Posterior vena cava (tissue), 2 donors: ENCODE results near the gene CDK15. TPM values are rescaled to one million over a fixed set of nuclear protein-coding genes. Genes with fewer than 3 reads are reported as not detected.

ENCODE experiments used
- DNase-seq: peaks from one replicate; pipeline ENCODE4 v3.0.0-alpha.2; 2020; ENCODE audit warnings: low spot score
- intact Hi-C, 2 donors: fragments of 100-400 bp; cut with DNase I; formaldehyde crosslinking; loops; one replicate each; pipeline versions ENCODE4 v1.14.1 to v1.14.2; 2022 to 2023
- total RNA-seq, 2 donors: library from RNA; stranded (reverse); fragmentation: NEBNext Ultra II Directional; extraction: Animal tissue kit (Norgen Biotek cat#: 25700); gene quantifications; one replicate each; pipeline ENCODE4 v1.2.1, GENCODE V29; 2021
- donor health status: DM: yes; HTN: yes; CAD: no.
- donor health status: DM: yes; HTN: yes; CAD: no.

The CDK15 gene
- total RNA-seq, 2 donors from 2014 or later: 1.4 to 1.5 TPM

DNA sequence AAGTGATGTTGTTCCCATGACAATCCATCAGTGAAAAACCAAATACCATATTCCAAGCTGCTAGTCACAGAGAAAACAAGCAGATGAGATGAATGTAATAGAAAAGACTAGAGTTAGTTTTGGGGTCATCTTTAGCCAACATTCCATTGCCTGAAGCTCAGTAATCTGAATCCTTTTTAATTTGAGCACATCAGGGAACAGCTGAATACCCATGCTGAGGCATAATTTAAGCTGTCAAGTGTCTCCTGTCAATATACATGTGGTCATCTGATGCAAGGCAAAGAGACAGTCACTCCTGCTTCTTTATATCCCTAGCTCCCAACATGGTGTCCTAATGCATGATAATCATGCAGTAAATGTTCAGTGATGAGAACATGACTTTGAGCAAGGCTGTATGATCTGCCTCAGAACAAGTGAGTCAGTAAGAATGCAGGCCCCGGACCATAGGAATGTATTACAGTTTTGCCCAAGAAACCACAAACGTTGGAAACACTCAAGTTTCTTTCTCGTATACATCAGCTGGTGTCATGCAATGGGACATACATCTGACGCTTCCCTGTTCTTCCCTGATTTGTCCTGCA lies 48.0 kb downstream of the CDK15 start:
- DNase-seq: no peak
- intact Hi-C loops: no loop called here

DNA sequence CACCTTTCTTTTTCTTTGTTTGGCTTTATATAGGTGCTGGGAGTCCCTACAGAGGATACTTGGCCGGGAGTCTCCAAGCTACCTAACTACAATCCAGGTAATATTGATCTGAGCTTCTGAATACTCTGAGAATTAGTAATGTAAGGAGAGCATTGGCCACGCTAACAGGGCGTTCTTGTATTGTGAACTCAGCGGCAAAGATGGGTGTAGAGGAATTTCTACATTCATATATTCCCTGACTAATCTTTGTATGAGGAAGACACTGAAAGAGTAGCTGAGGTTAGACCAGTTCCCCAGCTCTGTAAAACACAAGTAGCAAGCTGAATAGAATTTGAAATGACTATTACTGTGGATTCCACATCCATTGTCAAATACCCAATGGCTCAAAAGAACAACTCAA lies 48.5 kb downstream of the CDK15 start:
- DNase-seq: no peak
- intact Hi-C loops: no loop called here

- DNase-seq: no peak
- intact Hi-C loops: no loop called here
Measured at GRCh38 chr2:201855356-201855755, 49.0 kb downstream of the CDK15 start.

- intact Hi-C loops: no loop called here
- DNase-seq: no peak
Measured at GRCh38 chr2:201857326-201857725, 51.0 kb downstream of the CDK15 start.

DNA sequence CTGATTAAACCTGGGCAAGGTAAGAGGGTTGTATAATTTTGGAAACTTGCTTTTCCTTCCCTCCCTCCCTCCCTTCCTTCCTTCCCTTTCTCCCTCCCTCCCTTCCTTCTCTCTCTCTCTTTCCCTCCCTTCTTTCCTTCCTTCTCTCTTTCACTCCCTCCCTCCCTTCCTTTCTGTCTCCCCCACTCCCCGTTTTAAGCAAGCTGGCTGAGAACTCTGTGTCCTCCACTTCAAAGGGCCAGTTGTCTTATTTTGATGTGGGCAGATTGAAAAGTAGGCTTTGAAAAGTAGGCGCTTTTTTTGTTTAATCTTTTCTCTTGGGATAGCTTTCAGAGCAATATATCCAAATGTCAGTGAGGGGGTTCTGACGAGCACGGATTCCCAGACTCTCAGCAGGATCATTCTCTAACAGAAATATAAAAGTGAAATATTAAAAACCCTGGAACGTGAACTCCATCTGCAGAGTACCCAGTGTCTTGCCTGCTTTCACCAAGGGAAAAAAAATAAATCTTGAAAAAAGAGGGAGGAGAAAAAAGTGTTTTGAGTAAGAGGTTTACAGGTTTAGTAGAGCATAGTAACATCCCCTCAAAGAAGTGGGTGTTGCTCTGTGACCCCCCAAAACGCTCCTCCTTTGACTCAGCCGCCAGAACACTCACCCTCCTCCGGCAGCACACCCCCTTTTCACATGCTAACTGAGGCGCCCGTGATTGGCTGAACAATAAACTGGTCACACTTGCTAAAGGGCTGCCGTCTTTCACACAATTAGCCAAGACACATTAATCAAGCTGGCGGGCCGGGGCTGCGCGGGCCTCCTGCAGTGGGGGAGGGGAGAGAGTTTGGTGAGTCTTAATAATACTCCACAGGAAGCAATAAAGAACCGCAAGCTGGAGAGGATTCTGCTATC lies 52.2 kb downstream of the CDK15 start:
- DNase-seq: no peak

DNA sequence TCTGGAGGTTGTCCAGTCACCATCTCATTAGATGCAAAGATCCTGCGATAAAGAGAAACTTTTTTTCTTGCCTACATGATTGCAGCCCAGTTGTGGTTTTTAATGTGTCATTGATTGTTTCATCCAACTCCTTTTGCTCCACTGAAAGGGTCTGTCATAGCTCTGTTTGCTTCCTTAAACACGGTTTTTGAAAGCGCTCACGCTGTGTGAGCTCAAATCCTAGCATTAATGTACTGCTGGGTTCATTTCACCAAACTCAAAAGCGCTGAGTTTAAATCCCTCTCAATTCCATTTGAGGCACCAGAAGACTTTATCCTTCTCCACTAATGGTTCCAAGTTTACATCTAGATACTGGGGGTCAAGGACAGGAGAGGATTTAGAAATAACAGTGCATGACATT lies 53.6 kb downstream of the CDK15 start:
- DNase-seq: no peak
- intact Hi-C loops: loop anchor here (5.0 to 10.0 kb wide), 4 partner anchors 63 to 317 kb away; no protein-coding TSS in a partner anchor

More for the DNA sequence above, 52.2 kb downstream of the CDK15 start:
- intact Hi-C loops: no loop called here

- intact Hi-C loops: loop anchor here (5.0 to 10.0 kb wide), 4 partner anchors 63 to 317 kb away; no protein-coding TSS in a partner anchor
Measured at GRCh38 chr2:201860636-201861066, 54.3 kb downstream of the CDK15 start.

DNA sequence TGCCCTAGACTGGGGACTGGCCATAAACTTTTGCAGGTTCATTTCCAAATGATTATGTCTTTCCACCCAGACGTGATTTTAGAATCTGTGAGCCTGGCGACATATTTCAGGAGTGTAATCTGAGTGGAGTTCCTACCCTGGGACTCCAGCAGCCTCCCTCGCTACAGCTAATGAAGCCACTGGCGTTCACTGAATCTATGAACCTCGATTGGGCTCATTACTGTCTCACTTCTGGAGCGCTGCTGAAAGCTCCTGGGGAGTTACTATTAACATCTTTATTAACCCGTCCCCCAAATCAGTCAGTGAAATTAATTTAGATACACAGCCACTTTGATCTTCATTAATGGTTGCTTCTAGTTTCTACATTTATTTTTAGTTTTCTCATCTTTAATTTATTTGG lies 56.5 kb downstream of the CDK15 start:
- no peak for DNase-seq
- intact Hi-C loops: loop anchor here (5.0 to 10.0 kb wide), 4 partner anchors 66 to 314 kb away; no protein-coding TSS in a partner anchor

More at GRCh38 chr2:201860636-201861066, 54.3 kb downstream of the CDK15 start:
- no peak for DNase-seq

- no peak for DNase-seq
Measured at GRCh38 chr2:201866643-201867473, 60.5 kb downstream of the CDK15 start.

DNA sequence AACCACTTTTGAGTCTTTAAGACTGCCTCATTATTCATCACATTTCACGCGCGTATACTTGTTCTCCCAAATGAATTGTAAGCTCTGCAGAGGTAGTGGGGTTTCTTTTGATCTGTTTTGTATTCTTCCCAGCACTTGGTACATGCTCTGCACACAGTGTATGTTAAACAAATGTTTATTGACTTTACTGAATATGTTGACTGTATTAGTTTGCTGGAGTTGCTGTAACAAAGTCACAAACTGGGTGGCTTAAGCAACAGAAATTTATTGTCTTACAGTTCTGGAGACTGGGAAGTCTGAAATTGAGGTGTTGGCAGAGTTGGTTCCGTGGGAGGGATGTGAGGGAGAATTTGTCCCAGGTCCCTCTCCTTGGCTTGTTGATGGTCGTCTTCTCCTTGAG lies 65.1 kb downstream of the CDK15 start:
- DNase-seq: no peak
- intact Hi-C loops: no loop called here

More at GRCh38 chr2:201866643-201867473, 60.5 kb downstream of the CDK15 start:
- intact Hi-C loops: loop anchor here in 1 of 2 donors (10.0 kb wide), 1 partner anchor 308 kb away; no protein-coding TSS in a partner anchor

DNA sequence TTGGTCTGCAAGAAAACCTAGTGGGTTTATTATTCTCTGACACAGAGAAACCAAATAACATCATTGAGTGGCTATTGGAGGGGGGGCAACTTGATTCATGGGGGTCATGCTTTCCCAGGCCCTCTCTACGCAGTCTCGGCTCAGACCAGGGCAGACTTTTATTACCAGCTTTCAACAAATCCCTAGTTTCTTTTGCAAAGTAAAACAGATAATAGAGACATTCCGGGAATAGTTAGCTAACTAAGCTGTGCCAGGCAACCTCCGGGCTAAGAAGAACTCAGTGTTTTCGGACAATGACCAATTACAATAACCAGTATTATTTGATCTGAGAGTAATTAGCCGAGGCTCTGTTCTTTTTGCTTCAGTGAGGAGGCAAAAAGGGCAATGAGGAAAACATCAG lies 66.3 kb downstream of the CDK15 start:
- intact Hi-C loops: no loop called here
- no peak for DNase-seq

DNA sequence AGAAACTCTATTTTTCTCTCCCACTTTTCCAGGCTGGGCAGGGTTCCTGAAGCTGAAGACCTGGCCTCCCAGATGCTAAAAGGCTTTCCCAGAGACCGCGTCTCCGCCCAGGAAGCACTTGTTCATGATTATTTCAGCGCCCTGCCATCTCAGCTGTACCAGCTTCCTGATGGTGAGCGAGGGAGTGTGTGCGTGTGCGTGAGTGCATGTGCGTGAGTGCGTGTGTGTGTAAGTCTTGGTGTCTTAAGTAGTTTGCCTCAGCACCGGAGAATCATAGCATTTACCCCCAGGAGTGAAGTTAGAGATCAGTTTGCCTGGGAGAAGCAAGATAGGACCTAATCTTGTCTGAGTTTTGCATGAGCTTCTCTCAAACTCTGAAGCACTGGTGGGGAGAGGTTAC lies 73.7 kb downstream of the CDK15 start:
- intact Hi-C loops: no loop called here
- no peak for DNase-seq

- intact Hi-C loops: no loop called here
Measured at GRCh38 chr2:201880579-201880978, 74.2 kb downstream of the CDK15 start.

DNA sequence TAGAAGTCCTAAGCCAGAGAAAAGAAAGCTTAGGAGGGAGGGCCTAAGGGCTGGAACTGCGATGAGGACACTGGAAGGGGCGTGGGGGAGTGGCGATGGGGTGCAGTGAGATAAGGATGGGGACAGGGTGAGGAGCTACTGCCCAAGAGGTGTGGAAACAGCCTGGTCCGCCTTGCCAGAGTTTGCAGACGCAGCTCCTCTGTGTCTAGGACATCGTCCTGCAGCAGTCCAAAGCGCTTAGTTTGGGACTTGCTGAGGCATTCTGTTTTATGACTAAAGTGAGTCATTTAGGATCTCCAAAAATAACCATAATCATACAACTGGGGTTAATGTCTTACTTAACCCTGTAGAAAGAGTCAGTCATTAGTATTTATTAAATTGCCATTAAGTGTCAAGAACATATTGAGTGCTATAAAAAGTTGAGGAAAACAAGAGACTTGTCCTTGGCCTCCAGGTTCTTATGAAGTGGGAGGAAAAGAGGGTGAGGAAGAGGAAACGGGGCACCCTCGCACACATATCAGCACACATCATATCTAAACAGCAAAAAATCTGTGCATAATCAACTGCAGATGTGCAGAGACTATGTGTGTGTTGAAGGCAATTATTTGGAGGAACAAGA lies 74.8 kb downstream of the CDK15 start:
- DNase-seq: peak; percentile 85
- intact Hi-C loops: no loop called here

More at GRCh38 chr2:201880579-201880978, 74.2 kb downstream of the CDK15 start:
- DNase-seq: no peak

DNA sequence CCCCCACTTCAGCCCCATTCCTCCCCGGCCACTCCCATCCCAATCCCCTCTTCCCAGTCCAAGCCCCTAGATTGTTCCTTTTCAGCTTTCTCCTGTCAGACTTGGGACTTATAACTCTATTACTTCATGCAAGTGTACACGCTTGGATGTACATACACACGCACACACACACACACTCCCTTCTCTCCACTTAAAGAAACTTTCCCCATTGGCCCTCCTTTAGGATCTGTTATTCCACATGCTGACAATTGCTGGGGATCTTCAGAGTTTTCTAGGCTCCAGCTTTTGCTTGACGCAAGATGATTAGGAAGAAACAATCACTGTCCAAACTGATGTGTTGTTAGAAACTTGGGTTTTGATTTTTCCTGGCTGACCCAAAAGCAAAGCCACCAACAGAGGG lies 75.4 kb downstream of the CDK15 start:
- intact Hi-C loops: no loop called here
- DNase-seq: no peak

DNA sequence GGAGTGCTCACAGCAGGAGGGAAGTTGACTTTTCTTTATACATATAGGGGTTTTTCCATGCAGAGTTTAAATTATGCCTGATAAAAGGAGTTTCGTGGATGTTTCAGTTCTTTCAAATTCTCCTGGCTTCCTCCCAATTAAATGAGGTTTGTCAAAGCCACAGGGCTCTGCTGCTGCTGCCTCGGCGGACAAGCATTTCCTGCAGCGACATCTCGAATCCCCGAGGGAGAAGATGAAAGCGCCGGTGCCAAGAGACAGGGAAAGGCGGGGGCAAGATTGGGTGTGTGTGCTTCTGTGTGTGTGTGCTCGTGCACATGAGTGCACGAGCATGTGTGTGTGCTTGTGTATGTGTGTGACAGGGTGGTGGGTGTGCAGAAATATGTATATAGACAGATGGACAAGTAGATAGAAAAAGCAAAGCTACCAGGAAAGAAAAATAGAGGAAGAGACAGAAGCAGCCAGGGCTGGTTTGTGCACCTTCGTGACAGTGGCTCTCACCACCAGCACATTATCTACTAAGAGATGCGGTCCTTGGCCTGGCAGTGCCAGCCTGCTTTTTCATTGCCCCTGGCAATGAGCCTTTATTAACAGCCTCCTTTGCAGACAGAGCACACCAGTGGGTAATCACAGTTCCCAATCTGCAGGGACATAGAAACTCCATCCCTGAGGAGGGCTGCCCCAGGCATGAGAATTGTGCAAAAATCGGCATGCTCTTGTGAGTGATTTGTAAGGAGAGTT lies 76.2 kb downstream of the CDK15 start:
- intact Hi-C loops: no loop called here
- no peak for DNase-seq

DNA sequence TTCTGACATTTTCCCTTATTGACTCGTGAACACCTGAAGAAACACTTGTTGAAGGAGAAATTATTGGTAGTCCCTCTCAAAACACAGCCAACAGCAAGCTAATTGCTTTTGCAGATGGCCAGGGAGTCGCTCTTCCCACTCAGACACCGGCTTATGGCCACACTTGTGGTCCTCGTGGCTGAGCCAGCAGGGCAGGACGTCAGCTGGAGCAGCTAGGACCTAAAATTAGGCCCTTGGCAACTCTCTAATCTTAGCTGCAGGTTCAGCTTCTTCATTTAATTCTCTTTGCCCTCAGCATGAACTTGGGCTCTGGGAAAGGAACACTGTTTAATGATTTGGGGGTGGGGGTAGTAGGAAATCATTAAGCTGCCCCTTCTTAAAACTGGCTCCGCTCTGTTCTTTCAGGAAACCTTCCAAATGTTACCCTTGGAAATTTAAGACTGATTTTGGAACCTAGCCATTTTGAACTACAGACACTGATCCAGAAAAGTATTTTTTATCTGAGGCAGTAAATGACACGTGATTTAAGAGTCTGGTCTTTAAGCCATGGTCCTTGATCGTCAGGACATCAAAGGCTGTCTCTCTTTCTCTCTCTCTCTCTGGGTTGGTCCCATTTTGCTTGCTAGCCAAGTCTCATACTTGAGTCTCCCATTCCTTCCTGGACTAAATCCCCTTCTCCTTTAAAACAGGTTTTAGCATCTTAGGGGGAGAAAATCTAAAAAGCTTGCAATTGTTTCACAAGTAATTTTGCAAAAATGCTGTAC lies 77.5 kb downstream of the CDK15 start:
- intact Hi-C loops: no loop called here
- no peak for DNase-seq

DNA sequence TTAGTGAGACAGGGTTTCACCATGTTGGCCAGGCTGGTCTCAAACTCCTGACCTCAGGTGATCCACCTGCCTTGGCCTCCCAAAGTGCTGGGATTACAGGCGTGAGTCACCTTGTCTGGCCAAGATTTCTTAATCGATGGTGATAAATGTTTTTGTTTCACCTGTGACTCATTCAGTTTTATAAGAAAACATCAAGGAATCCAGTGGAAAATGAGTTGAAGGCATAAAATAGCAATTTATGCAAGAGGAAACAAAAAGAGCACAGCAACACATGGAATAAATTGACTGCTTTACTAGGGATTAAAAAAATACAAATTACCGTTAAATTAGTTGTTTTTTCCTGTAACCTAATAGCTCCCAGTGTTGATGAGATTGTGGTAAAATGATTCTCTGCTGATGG lies 80.2 kb downstream of the CDK15 start:
- no peak for DNase-seq
- intact Hi-C loops: no loop called here
